DLD1 (cell line): ENCODE data around the gene SLC25A19.

Source experiments
- in situ Hi-C: cut with HindIII; loops from 2 replicates; pipeline ENCODE4 v1.10.0; 2017; ENCODE audit warnings: low sequenced_read_pairs

Gene SLC25A19

GRCh38 chr17:75241996-75242460, 47.2 kb downstream of the SLC25A19 start:
- in situ Hi-C loops: no loop called here

DNA sequence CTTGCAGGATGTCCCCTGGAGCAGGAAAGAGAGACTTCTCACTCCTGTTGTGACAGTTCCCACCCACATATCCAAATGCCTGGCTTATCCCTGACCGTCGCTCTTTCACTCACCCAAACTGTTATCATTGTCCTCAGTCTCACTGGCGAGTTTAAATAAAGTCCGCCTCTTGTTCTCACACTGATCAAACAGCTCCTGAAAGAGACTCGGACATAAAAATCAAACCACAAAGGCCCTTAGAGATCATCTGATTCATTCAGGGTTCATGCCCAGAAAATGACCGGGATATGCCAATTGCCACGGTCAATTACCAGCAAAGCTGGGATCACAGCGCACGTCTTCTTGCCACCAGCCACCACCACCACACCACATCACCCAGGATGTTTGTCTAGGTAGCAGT, 47.7 kb downstream of the SLC25A19 start:
- in situ Hi-C loops: no loop called here

GRCh38 chr17:75241143-75241430, 48.1 kb downstream of the SLC25A19 start:
- in situ Hi-C loops: no loop called here

DNA sequence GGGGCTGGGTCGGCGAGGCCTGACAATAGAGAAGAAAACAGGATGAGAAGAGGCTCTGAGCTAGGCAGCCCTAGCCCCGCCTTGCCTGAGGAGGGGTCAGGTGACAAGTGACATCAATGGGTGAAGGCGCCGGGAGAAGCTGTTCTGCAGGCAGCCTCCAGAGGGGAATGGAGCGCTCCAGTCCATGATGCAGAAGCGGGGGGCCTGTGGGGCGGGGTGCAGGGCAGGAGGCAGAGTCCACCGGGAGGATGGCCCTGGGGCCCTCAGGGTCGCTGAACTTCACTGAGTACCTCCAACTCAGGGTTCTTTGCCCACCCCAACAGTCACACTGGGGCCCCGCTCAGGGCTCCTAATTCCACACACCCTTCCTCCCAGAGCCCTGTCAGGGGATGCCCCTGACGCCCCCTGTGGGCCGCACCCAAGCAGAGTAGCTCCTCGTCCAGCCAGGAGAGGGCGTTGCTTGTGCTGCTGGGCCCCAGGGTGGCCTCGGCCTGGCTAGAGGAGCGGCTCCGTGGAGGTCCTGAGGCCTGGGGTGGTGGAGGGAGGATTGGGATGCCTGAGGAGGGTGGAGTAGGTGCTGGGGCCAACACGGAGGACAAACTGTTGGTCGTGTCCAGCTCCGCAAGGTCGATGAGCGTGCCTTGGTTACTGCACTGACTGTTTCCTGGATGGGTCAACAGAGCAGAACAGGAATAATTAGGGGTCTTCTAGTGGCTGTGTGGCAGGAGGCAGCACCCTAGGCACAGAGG, 48.7 kb downstream of the SLC25A19 start:
- in situ Hi-C loops: no loop called here

DNA sequence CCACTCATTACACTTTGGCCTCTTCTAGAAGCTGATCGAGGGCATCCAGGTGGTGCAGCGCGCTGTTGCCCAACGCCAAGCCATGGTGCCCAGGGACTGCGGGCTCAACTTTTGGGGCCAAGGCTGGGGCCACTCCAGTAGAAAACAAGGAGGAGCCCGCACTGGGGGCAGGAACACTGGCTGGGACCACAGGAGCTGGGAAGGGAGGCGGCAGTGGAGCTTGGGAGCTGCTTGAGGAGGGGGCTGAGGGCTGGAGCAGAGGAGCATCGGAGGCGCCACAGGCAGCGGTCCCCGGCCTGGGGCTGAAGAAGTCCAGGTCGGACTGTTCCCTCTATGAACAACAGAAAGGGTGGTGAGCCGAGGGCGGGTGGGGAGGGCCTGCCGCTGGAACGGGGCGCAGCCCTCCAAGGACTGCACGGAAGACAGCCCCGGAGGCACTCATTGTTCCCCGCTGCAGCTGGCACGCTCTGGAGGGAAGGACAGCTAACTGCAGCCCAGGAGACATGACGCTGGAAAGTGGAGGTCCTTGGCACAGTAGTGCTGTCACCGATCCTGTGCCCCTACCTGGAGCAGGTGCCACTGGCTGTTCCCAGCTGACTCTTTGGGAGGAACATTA, 49.3 kb downstream of the SLC25A19 start:
- in situ Hi-C loops: no loop called here

- in situ Hi-C loops: no loop called here
Observed at GRCh38 chr17:75239214-75239613, 50.0 kb downstream of the SLC25A19 start.

- in situ Hi-C loops: no loop called here
Observed at GRCh38 chr17:75238684-75239191, 50.5 kb downstream of the SLC25A19 start.

GRCh38 chr17:75238020-75238580, 51.1 kb downstream of the SLC25A19 start:
- in situ Hi-C loops: no loop called here

GRCh38 chr17:75237100-75238014, 51.9 kb downstream of the SLC25A19 start:
- in situ Hi-C loops: no loop called here

DNA sequence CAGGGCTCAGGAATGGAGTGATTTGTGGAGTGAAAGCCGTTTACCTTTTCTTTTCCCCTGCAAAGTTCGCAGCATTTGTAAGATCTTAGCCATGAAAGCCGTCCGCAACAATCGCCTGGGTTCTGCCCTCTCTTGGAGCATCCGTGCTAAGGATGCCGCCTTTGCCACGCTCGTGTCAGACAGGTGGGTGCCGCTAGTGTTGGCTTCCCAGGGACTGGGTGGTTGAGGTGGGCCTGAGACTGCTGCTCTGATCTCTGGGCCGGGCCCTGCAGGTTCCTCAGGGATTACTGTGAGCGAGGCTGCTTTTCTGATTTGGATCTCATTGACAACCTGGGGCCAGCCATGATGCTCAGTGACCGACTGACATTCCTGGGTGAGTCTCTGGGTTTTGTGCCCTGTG, 56.4 kb downstream of the SLC25A19 start:
- in situ Hi-C loops: no loop called here

DNA sequence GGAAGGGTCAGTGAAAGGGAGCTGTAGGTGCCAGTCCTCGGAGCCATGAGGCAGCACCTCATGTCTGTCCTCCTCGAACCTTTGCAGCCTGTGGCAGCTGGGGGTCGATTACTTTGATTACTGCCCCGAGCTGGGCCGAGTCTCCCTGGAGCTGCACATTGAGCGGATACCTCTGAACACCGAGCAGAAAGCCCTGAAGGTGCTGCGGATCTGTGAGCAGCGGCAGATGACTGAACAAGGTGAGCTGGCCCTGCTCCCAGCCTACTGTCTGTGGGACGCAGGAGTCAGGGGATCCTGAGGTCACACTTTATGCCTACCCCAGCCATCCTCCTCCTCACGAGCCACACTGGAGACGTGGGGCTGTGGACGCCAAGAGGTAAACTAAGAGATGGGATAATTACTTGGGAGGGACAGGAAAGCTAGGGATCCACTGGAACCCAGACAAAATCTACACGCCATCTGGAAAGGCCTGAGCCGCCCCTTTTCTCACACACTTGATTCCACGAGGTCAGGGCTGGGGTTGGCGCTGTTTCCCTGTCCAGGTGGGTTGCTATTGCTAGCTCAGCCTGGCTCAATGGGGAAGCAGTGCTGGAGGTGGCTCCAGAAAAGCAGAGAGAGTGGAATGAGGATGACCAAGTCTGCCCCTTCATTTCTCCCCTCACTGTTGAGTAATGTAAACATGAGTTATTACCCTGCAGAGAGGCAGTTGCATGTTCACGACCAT, 57.3 kb downstream of the SLC25A19 start:
- in situ Hi-C loops: no loop called here

DNA sequence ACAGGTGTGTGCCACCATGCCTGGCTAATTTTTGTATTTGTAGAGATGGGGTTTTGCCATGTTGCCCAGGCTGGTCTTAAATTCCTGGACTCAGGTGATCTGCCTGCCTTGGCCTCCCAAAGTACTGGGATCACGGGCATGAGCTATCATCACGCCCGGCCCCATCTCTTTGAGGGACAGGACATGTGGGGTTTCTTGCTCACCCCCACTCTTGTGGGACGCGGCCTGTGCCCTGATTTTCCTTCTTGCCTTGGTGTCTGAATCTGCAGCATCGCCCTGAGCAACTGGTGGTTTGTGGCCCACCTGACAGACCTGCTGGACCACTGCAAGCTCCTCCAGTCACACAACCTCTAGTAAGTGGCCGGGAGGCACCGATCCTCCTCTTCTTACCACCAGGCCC, 58.2 kb downstream of the SLC25A19 start:
- in situ Hi-C loops: no loop called here

DNA sequence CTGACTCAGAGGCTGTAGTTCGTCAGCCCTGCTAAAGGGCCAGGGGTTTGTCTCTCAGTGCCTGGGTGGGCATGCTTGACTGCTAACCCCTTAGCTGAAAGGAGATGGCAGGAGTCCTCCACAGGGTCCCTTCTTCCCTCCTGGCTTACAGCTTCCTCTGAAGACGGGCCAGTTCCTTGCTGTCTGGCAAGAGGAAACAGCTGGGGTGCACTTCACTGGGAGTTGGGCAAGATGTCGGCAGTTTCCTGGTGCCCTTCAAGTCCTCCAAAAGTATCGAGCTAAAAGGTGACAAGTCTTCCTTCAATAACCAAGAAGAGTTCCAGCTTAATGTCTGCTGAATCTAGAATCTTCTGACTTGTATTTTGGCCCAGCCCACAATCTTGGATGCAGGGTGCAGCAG, 60.4 kb downstream of the SLC25A19 start:
- in situ Hi-C loops: no loop called here

DNA sequence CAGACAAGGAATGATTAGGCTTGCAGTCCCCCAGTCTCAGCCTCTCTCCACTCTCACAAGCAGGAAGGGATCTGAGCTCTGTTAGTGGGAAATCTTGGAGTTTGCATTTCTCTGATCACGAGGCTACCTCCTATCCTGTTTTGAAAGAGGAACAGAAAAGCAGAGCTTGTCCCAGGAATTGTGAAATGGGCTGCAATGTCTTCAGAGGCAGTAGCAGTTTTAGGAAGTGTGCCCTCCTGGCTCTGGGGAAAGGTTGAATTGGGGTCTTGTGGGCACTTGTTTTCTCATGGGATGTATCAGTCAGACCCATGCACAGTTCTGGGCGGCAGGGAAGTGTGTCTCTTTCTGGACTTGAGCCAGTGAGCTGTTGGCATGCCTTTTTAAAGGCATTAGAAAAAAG, 60.9 kb downstream of the SLC25A19 start:
- in situ Hi-C loops: no loop called here

DNA sequence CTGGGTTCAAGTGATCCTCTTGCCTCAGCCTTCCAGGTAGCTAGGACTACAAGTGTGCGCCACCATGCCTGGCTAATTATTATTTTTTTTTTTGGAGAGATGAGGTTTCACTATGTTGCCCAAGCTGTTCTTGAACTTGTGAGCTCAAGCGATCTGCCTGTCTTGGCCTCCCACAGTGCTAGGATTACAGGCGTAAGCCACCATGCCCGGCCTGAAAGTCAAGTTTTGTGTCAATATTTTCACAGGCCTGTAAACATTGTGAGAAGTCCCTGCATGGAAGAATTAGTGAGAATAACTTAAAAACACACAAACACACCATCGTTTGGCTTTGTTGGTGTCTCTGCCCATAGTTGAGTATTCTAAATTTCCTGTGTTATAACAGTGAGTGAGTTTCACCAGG, 61.5 kb downstream of the SLC25A19 start:
- in situ Hi-C loops: no loop called here

- in situ Hi-C loops: no loop called here
Observed at GRCh38 chr17:75225016-75225415, 64.2 kb downstream of the SLC25A19 start.
